ENCODE results near the gene OMP.

OMP gene

DNA sequence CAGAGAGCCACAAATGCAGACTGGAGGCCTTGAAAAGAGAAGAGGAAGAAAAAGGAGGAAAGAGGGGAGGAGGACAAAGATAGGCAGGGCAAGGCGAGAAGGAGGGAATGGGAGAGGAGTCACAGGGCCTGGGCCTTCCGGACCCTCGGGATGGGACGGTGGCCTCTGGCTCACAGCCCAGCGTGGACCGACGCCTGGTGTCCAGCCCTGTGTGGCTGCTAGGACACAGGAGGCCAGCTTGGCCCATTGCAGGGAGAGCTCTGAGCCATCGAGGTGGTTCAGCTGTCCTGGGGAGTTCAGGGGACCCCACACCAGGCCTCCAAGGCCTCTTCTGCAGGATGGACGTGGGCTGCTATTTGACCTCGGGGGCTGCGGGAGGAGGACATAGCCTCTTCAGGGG, 34.8 kb downstream of the OMP start:
- no peak overlapping the region for H3K4me3 ChIP-seq (ENCODE audit: low read depth, low read length)

DNA sequence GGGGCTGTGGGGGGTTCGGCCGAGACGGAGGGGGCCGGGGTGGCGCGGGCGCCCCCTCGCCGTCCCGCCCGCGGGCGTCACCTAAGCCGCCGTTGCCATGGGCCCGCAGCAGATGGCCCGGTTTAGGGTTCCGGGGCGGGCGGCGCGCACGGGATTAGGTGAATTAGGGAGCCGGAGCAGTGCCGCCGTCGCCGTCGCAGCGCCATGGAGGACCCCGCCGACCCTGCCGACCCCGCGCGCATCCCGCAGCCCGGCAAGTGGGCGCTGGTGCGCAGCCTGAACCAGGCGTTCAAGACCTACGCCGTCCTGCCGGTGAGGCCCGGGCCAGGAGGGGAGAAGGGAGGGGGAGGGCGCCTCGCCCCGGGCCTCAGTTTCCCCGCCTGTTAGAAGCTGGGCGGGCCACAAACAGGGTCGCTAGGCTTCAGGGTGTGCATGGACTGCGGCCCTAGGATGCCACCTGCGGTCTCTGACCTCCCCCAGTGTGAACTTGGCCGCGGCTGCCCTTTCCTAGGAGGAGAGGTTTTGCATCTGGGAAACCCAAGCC, 35.5 kb downstream of the OMP start:
- H3K4me3 ChIP-seq (ENCODE audit: low read depth, low read length): no peak overlapping the region

DNA sequence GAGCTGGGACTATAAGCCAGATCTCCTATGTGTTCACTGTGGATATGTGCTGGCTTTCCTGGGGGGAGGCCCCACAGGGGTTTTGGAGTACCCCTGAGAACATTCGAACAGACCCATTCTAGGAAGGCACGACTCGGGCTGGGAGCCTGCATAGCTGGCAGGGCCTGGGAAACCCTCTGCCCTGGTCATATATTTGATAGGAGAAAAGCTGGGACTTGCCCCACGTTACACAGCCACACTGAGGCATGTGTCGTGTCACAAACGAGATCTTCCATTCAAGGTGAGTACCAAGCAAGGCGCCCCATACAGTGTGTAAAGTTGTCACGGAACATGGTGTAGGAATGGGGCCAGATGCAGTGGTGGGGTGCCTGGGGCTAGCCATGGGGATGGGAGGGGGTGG, 36.6 kb downstream of the OMP start:
- no peak overlapping the region for H3K4me3 ChIP-seq (ENCODE audit: low read depth, low read length)

DNA sequence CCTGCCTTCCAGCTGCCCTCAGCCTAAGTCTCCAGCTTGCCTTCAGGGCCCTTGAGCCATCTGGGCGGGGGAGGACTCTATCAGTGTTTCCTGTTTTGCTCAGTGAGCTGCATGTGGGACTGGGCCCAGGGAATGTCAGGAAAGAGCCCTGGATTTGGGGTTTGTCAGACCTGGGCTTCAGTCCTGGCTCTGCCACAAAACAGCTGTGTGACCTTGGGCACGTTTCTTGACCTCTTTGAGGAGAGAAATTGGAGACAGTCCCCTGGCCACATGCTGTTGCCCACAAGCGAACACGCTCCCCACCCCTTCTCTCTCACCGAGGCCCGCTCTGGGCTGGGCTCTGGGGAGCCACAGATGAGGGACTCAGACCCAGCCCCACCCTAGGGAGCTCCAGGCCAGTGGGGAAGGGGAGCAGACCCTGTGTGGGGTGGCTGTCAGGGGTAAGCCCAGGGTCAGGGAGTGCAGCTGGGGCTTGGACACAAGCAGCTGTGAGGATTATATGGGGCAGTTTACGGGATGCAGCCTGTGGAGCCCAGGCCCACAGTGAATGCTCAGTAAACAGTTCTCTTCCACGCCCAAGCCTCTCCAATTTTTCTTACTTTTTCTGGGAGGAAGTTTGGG, 37.7 kb downstream of the OMP start:
- H3K4me3 ChIP-seq (ENCODE audit: low read depth, low read length): no peak overlapping the region

DNA sequence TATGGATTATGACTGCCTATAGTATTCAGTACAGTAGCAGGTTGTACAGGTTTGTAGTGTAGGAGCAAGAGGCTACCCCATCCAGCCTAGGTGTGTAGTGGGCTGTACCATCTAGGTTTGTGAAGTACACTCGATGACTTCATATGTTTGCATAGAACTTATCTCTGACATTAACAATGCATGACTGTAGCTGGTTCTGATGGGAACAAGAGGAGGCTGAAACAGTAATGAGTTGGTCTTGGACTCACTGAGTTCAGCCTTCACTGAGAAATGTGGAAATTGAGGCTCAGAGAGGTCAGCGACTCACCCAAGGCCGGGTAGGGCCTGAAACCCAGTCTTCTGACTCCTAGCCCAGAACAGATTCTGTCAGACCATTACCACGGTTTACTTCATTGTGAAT, 38.4 kb downstream of the OMP start:
- H3K4me3 ChIP-seq (ENCODE audit: low read depth, low read length): no peak overlapping the region

DNA sequence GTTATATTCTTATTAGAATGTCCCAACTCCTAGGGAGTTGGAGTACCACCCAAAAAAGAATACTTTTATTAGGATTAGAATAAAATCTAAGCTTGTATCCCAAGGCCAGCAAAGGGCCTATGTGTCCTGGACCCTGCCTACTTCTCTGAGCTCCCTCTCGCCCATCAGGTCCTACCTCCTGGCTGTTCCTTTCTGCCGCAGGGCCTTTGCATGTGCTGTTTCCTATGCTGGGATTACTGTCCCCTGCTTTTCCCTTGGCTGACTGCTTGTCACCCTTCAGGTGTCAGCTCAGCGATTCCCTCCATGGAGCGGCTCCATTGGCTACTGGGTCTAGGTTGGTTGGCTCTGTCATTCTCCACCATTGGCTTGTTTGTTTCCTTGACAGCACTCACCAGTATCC, 38.8 kb downstream of the OMP start:
- H3K4me3 ChIP-seq (ENCODE audit: low read depth, low read length): no peak overlapping the region

DNA sequence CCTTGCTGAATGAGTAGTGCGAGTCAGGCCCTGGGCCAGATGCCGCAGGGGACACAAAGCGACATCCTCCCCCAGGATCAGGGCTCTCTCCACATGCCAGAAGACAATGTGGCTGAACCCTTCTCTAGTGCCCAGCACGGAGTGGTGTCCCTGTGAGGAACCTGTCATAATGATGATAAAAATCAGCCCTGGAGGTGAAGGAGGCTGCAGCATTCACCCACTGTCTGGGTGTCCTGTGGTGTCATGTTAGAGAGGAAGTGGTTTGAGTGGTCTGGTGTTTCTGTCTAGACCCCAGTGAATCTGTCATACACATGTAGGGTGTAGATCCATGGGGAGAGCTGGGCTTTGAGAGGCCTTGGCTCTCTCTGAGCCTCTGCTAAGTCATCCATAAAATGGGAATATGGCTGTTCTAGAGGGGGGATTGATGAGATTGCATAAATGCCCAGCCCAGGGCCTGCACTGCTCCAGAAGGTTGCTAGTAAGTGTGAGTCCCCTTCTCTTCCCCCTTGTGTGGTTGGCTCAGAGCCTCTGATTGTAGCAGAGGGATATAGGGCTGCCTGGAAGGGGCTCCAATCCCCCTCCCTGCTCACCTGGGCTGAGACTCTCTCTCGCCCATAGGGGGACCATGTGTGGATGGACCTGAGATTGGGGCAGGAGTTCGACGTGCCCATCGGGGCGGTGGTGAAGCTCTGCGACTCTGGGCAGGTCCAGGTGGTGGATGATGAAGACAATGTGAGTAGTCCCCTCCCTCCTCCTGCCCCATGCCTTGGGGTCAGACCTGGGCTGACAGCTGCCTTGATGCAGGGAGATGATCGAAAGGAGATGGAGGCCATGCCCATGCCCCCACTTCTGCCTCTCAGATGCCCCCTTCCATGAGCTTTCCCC, 39.7 kb downstream of the OMP start:
- no peak overlapping the region for H3K4me3 ChIP-seq (ENCODE audit: low read depth, low read length)

DNA sequence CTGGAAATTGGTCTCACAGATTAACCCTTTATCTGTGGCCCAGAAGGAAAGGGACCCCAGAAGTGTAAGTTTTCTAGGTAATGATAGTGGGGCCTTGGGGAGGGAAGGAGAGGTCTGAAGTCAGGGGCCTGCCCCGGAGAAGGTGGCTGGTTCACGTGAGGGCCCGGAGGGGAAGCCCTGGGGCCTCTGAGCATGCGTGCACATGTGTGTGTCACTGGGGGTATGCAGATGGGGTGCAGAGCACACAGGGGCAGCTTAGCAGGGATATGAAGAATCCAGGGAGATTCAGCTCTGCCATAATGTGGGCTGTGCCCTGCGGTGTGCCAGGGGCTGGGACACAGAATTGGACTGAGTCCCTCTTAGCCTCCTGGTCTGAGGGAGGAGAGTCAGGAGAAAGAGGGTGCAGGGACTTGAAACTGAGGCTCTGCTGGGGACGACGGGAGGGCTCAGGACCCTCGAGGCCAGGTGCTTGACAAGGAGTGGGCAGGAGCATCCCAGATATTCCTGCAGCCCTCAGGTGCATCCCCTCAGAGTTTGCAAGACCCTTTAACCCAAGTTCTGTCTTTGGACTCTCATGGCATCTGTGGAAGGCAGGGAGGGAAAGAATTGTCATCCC, 40.9 kb downstream of the OMP start:
- no peak overlapping the region for H3K4me3 ChIP-seq (ENCODE audit: low read depth, low read length)

DNA sequence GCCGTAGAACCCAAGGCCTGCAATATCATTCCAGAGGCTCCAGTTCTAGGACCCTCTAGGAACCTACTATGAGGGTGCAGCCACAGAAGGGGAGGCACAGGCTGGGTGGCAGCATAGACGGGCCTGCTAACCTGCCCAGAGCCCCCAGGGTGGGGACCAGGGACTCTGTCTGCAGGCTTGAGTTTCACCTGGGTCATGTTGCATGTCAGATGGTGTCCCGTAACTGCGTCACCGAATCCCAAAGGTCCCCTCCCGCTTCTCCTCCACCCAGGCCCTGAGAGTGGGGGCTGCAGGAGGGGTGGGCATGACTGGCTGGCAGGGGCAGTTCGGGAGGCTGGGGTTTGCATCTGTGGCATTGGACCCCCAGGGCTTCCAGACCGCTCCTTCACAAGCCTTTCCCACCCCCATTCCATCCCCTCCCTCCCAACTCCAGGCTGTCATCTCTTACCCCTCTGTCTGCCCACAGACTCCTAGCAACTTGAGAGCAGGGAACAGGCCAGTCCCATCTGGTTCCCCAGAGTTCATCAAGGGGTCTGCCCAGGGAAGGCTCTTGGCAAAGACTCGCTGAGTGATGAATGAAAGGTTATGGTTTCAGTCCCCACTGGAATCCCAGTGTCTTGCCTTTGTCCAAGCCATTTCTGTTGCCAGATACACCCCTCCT, 41.7 kb downstream of the OMP start:
- no peak overlapping the region for H3K4me3 ChIP-seq (ENCODE audit: low read depth, low read length)

DNA sequence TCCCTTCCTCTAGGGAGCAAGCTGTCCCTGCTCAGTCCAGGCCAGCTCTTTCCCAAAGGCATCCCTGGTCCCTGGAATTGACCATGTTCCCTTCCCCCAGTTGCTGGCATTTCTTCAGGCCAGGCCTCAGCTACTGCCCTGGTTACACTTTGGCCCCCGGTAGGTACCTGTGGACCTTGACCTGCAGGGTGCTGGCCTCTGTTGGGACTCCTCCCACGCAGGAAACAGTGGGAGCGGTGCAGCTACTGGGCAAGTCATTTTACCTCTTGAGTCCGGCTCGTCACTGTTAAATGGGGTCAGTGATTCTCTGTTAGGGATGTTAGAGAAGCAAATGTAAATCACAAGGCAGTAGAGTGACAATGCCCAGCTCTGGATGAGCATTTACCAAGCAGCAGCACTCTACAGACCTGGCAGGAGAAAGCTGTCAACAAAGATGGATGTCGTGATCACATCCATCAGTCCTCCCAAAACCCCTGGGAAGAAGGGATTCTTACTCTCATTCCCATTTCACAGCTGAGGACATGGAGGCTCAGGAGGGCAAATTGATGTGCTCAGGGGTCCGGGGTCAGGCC, 42.3 kb downstream of the OMP start:
- no peak overlapping the region for H3K4me3 ChIP-seq (ENCODE audit: low read depth, low read length)

DNA sequence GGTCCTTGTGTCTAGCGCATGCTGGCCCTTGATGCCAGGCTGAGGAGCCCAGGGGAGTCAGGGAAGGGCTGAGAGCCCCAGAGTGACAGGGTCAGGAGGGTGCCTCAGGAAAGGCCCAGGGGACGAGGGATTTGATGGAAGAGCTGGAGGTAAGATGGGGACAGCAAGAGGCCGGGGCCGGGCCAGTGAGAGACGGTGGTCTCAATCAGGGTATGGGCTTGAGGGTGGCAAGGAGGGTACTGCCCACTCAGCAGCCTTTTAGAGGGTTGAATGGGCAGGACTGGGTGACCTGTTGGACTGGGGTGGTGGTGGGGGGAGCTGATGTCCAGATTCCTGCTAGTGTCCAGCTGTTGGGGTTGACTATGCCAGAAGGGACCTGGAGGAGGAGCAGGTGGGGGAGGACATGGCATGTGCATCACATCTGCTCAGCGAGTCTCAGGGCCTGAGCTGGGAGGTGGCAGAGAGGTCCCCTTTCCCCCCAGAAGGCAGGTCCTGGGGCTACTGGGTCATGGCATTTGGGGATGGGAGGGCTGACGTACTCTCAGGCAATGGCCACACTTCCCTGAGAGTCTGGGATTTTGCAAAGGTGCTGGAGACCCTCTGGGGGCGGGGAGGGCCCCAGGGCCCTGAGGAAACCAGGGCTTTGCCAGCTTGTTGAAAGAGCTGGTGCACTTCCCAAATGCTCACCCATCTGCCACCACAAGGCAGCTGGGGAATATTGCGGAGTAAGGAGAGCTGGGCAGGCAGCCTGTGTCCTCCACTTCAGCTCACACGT, 43.8 kb downstream of the OMP start:
- no peak overlapping the region for H3K4me3 ChIP-seq (ENCODE audit: low read depth, low read length)

DNA sequence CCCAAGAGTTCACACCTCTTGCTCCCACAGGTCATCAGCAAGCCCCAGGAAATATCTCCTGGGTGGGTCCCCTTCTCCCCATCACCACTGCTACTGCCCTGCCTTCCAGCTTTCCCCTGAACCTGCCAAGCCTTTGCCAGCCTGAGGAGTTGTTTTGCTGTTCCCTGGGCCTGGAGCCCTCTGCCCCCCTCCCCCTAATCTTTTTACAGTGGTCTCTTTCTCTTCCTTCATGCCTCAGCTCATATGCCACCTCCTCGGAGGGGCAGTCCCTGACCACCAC, 44.3 kb downstream of the OMP start:
- no peak overlapping the region for H3K4me3 ChIP-seq (ENCODE audit: low read depth, low read length)

DNA sequence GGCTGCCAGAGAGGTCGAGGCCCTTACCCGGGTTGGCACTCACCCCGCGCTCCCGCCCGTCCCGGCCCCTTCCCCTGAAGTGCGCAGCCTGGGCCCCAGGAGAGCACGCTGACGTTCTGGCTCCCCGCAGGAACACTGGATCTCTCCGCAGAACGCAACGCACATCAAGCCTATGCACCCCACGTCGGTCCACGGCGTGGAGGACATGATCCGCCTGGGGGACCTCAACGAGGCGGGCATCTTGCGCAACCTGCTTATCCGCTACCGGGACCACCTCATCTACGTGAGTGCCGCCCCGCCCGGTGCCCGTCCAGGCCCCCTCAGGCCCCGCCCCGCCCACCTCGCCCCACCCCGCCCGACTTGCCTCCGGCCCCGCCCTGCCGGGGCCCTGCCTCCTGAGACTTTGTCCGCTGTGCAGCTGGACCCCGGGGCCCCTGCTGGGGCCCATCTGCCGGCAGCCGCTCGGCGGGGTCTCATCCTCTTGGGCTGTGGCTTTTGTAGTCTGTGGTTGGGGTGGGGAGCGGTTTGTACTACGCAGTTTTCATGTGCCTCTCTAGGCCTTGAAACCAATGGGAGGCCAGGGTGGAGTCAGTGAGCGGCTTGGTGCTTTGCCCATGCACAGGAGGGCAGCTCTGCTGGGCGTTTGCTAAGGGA, 45.2 kb downstream of the OMP start:
- peak overlapping the region; percentile 65 for H3K4me3 ChIP-seq (ENCODE audit: low read depth, low read length)

DNA sequence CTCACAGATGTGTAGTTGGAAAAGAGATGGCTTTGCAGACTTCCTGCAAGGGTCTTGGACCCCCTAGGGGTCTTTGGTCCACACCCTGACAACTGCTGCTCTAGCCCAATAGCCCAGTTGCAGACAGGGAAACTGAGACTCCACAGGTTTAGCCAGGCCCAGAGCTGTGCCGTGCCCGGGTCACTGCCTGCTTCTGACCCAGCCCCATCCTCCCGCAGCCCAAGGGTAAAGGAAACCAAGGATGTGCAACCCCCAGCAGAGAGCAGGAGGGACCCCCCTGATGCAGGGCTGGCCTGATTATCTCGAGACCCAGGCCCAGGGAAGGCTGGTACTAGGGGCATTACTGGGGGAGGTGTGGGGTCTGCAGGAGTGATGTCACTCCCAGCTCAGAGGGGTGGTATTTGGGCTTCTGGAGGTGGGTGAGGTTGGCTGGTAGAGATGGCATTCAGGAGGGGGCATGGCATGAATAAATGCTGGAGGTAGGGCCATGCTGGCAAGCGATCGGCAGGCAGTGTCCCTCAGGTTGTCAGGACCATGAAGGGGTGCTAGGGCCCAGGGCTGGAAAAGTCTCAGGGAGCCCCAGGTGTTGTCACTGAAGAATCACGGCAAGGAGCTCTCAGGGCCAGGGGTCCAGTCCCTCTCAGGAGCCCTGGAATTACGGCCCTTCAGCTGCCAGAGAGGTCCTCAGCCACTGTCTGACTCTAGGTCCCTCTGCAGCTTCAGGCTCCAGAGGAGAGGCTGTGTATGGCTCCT, 46.5 kb downstream of the OMP start:
- H3K4me3 ChIP-seq (ENCODE audit: low read depth, low read length): no peak overlapping the region

DNA sequence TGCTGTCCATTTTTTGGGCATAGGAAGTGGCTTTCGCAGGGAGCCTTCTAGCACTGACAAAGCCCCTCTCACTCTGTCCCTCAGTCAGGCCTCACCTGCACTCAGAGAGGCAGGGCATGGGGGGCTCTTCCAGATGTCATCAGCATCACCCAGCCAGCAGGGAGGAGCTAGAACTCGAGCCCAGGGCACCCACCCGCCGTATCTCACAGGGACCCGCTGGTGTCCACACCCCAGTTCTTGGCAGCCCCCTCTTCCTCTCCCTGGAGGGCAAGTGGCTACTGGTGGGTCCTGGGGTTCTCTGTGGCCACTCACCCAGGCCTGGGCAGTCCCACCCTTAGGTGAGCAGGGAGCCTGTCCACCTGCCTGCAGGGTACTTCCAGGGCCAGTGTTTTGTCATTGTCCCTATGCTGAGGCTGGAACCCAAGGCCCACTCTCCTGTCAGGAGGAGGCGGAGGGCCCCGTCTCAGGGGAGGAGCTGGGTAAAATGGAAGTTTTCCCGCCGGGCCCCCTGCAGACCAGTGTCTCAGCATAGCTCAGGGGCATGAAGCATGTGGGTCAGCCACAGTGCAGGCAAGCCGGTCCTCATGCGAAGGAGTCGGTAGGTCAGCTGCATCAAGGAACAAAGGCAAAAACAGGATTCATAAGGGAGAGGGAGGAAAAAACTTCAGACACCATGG, 47.2 kb downstream of the OMP start:
- no peak overlapping the region for H3K4me3 ChIP-seq (ENCODE audit: low read depth, low read length)

DNA sequence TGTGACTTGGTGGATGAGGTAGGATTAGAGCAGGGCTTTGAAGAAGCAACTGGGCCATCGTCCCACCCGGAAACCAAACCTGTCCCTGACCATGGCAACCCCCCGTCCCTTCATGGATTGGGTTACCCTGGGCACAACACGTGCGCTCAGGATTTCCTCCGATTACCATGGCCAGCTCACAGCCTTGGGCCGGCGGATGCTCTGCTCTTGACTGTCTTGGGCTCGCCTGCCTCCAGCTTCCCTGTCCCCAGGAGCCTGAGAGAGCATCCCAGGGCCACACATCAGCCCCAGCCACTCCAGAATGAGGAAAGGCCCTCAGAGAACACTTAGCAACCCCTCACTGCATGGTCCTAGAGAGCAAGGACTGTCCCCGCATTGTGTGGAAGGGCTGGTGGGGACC, 48.2 kb downstream of the OMP start:
- no peak overlapping the region for H3K4me3 ChIP-seq (ENCODE audit: low read depth, low read length)

DNA sequence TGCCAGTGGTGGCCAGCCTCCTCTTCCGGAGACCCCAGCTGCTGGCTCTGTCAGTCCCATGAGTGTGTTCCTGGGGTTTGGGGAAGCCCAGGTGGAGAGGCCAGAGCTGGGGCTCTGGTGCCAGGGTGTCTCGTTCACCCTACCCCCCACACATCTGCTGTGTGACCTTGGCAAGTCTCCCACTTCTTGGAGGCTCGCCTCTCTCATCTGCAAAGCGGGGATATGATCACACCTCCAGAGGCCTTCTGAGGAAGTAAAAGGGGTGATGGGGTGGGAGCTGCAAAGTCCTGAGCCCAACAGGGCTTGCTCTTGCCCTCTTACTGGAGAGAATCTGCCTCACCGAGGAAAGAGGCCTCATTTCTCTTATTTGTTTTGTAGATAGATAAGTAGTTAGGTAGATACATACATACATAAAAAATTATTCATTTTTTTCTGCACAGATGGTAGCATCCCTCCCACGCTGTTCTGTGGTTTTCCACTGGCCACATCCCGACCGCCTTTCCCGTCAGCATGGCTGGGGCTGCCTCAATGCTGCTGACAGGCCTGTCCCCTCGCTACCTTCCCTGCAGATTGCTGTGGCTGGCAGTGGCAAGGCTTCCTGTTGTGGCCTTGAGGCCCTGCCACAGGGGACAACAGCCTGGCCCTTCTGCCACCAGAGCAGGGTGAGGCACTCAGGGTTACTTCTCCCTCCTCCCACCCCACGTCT, 49.3 kb downstream of the OMP start:
- no peak overlapping the region for H3K4me3 ChIP-seq (ENCODE audit: low read depth, low read length)

DNA sequence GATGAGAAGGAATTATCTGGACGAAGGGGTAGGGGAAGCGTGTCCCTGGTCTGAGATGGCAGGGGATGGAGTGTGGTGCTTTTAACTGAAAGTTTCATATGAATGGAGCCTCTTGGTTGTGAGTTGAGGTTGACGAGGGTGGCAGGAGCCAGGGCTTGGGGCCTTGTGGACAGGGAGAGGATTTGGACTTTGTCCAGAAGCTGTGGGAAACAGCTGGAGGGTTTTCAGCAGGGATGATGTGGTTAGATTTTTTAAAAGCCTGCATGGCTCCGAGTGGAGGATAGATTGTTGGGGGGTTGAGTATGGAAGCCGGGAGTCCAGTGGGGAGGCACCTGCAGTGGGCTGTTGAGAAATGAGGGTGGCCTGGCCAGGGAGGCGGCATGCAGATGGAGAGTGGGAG, 50.2 kb downstream of the OMP start:
- no peak overlapping the region for H3K4me3 ChIP-seq (ENCODE audit: low read depth, low read length)
